Hematopoietic multipotent progenitor cell treated with erythropoietin and hydrocortisone succinate and interleukin-3 and kit ligand, for 15 days (in vitro differentiated cells): ENCODE results near the gene CEP70.
"Not testable (repeated sequence)": the region's sequence is repeated elsewhere in the genome, so short reads cannot be mapped to it uniquely, and the experiment has no call there.

ENCODE experiments used
- DNase-seq: peaks from one replicate; pipeline ENCODE4 v3.0.0-alpha.2; 2015; ENCODE audit warnings: low spot score

CEP70 gene

GRCh38 chr3:138591392-138591791 lies 2.7 kb downstream of the CEP70 start:
- DNase-seq, result no peak

DNA sequence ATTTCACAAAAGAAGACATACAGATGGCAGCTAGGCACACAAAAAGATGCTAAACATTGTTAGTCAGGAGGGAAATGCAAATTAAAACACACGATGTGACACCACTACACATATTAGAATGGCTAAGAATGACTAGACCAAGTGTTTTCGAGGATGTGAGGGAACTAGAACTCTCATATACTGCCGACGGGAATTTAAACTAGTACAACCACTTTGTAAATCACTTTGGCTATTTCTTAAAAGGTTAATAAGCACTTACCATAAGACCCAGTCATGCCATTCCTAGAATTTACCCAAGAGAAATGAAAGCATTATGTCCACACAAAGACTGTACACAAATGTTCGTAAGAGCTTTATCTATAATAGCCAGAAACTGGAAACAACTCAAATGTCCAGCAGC lies 5.6 kb downstream of the CEP70 start:
- DNase-seq, result no peak

- DNase-seq, result no peak
Measured at GRCh38 chr3:138587374-138587773, 6.7 kb downstream of the CEP70 start.

GRCh38 chr3:138578961-138579574 lies 15.0 kb downstream of the CEP70 start:
- DNase-seq, result no peak

DNA sequence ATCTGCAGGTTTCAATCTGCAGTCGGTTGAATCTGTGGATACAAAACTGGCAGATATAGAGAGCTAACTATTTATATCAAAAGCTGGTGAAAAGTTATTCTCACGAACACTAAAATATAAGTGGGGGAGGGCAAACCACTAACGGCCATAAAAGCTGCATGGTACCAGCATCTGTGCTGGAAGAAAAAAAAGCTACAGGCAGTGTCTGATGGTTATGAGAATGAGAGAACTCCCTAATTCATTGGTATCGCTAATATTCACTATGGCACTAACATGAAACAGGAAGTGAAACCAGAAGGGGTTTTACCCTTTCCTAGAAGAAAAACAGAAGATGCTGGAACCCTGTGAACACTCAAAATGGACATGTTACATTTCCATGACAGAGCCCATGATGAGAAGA lies 15.9 kb downstream of the CEP70 start:
- no peak for DNase-seq

DNA sequence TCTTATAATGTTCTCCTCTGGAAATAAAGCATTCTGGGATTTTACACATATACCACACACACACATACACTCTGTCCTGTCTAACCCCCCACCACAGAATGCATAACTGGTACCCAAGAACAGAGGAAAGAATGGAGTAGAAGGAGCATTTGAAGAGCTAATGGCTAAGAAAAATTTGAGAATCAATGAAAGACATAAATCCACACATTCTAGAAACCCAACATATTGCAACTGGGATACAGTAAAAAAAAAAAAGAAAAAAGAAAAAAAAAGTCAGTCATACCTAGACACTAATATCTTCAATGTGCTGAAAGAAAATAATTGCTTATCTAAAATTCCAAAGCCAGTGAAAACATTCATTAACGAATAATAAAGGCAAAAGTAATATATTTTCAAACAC lies 20.9 kb downstream of the CEP70 start:
- no peak for DNase-seq

DNA sequence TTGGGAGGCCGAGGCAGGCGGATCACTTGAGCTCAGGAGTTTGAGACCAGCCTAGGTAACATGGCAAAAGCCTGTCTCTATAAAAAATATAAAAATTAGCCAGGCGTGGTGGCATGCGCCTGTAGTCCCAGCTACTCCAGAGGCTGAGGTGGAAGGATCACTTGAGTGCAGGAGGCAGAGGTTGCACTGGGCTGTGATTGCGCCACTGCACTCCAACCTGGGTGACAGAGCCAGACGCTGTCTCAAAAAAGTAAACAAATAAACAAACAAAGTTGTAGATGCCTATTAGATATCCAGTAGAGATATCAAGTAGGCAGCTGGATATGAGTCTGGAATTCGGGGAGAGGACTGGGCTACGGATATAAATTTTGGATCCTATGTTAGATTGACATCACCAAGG lies 24.4 kb downstream of the CEP70 start:
- not testable (repeated sequence) for DNase-seq

DNA sequence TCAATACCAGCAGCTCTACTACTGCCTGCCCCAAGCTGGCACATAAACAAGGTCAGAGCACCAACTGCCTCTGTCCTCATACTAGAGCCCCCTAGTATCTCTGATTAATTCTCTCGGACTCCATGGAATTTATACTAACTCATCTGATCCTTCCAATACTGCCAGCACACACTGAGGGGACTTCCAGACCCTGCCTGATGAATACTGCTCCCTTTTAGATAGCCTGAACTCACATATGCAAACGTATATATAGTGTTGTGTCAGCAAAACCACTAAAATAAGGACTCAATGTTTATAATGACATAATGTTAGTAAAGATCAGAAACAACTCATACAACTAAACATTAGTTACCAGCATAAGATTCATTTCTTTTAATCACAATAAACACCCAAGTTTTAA lies 25.0 kb downstream of the CEP70 start:
- DNase-seq, result no peak

GRCh38 chr3:138567403-138567802 lies 26.7 kb downstream of the CEP70 start:
- DNase-seq, result no peak

DNA sequence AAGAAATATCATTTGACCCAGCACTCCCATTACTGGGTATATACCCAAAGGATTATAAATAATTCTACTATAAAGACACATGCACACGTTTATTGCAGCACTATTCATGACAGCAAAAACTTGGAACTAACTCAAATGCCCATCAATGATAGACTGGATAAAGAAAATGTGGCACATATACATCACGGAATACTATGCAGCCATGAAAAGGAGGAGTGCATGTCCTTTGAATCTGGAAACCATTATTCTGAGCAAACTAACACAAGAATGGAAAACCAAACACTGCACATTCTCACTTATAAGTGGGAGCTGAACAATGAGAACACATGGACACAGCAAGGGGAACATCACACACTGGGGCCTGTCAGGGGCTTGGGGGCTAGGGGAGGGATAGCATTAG lies 27.8 kb downstream of the CEP70 start:
- DNase-seq, result not testable (repeated sequence)

- not testable (repeated sequence) for DNase-seq
Measured at GRCh38 chr3:138562902-138563301, 31.2 kb downstream of the CEP70 start.

GRCh38 chr3:138560501-138560900 lies 33.6 kb downstream of the CEP70 start:
- DNase-seq, result no peak

DNA sequence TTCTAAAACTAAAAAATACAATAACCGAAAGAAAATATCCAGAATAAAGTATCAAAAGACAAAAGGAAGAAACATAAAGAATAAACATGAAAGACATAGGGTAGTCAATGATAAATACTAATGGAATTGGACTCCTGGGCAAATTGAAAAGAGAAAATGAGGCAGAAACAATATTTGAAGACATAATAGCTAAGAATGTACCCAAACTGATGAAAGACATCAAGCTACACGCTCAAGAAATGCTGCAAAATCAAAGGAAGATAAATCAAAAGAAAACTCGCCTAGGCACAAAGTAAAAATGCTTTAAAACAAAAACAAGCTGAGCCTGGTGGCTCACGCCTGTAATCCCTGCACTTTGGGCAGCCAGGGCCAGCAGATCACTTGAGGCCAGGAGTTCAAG lies 34.9 kb downstream of the CEP70 start:
- DNase-seq, result no peak

GRCh38 chr3:138554775-138555174 lies 39.3 kb downstream of the CEP70 start:
- not testable (repeated sequence) for DNase-seq

GRCh38 chr3:138550958-138551357 lies 43.1 kb downstream of the CEP70 start:
- not testable (repeated sequence) for DNase-seq

- DNase-seq, result no peak
Measured at GRCh38 chr3:138549179-138549977, 44.7 kb downstream of the CEP70 start.

GRCh38 chr3:138547342-138547975 lies 46.6 kb downstream of the CEP70 start:
- DNase-seq, result no peak

DNA sequence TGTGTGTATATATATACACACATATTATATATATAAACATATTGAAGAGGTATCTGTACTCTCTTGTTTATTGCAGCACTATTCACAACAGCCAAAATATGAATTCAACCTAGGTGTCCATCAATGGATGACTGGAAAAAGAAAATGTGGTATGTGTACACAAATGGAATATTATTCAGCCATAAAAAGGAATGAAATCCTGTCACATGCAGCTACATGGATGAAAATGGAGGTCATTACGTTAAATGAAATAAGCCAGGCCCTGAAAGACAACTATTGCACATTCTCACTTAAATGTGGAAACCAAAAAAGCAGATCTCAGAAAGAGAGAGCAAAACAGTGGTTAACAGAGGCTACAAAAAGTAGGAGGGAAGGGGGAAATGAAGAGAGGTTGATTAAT lies 49.5 kb downstream of the CEP70 start:
- DNase-seq, result no peak

- DNase-seq, result no peak
Measured at GRCh38 chr3:138542977-138543376, 51.1 kb downstream of the CEP70 start.

- no peak for DNase-seq
Measured at GRCh38 chr3:138539352-138539751, 54.7 kb downstream of the CEP70 start.

GRCh38 chr3:138521445-138521844 lies 72.6 kb downstream of the CEP70 start:
- not testable (repeated sequence) for DNase-seq

GRCh38 chr3:138513090-138513843 lies 80.8 kb downstream of the CEP70 start:
- no peak for DNase-seq

- DNase-seq, result no peak
Measured at GRCh38 chr3:138511945-138512344, 82.1 kb downstream of the CEP70 start.
